SU-DHL-6 (cell line): Measurements from ENCODE around the gene SETD4.

ENCODE experiments used
- CTCF ChIP-seq: fragments of 200-600 bp; sonication (generic); IDR thresholded peaks from one replicate; pipeline ENCODE4 v1.5.1; 2017; ENCODE audit warnings: antibody characterized with exemption, mild to moderate bottlenecking, low read length, moderate library complexity; ENCODE audit not compliant: insufficient read depth, poor library complexity, severe bottlenecking
- EZH2phosphoT487 ChIP-seq: fragments of 200-600 bp; sonication (generic), shearing (Covaris generic); conservative IDR thresholded peaks from 2 replicates; pipeline ENCODE4 v1.6.1; 2018; ENCODE audit warnings: mild to moderate bottlenecking, antibody characterized with exemption, low read length, moderate library complexity, mixed read lengths

GRCh38 chr21:36015045-36015444 is 45.3 kb downstream of the SETD4 start:
- TF ChIP-seq CTCF = no peak
- TF ChIP-seq EZH2phosphoT487 = no peak
